HPDE6-E6E7 (cell line): Measurements from ENCODE around the gene SHISA9.

ENCODE experiments used
- DNase-seq: peaks from one replicate; pipeline ENCODE4 v3.0.0; 2011; ENCODE audit warnings: missing footprints; ENCODE audit errors: extremely low spot score

SHISA9 gene

DNA sequence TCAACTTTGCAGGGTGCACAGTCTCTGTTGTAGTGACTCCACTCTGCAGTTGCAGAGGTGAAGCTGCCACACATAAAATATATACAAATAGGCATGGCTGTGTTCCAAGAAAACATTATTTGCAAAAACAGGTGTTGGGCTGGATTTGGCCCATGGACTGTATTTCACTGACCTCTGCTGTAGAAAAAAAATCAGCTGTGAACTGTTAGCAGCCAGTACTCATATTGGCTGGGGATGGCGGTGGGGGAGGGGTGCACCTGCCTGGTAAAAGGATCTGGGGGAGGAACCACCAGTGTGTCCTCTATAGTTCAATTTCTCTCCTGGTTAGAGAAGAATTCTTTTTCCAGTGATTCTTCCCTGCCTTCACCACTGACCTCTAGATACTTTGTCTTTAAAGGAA lies 50.0 kb downstream of the SHISA9 start:
- DNase-seq = no peak

DNA sequence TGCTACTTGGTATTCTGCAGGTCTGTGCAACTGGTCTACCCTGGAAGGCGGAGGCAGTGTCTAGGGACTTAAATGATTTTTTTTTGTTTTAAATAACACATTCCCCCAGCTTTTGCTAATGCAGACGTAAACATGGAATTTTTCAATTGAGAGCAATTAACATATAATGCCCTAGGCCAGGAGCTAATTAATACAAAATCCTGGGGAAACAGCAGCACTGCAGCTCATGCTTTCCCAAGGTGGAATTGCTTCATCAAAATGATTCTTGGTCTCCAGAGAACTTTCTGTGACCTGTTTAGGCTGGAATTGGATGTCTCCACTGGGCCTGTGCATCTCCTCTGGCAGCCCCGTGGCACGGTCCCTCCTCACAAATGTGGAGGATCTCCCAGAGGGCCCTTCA lies 50.6 kb downstream of the SHISA9 start:
- DNase-seq = no peak

DNA sequence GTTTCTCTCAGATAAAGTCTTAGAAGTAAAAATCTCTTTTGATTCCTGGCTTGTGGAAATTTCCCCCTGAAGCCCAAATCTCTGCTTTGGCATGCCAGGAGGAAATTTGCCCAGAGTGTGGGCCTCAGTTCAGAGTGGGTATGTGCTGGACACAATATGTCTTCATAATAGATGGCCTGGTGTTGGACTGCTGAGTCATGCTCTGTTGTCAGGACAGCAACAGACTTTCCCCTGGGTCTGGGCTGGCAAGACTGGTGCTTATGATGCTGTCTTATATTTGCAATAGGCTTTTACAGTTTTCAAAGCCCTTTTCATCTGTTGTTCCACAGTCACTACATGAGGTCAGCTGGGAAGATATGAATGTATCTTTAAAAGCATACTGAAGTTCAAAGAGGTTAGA lies 57.0 kb downstream of the SHISA9 start:
- DNase-seq = no peak

DNA sequence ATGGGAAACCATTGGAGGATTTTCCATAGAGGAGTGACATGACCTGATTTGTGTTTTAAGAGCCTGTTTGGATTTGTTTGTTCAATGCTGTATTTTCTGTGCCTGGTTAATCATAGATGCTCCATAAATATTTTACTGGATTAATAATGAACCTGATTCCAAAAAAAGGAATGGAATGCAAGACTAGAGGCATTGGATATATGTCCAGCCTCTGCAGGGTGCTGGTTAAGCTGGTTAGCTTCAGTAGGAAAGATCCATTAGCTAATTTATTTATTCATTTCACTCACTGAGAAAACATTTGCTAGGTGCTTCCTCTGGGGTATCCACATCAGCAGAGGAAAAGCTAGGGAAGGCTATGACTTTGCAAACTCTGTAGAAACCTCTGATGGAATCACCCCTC lies 57.7 kb downstream of the SHISA9 start:
- DNase-seq = no peak

DNA sequence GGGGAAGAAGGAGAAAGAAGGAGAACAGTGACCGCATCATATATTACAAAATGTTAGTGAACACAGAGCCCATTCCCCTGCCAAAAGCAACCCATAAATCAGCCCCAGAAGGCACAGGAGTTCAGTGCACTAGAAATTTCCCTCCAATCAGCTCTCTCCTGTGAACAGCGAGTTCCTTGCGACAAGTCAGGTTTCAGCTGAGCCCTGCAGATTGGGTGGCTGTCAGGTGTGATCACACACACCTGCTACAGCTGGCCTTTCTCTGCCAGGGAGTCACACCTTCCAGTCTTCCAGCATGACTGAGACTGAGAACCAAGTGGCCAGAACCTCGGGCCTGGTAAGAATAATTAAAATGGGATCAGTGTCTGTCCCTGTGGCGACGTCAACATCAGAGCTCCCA lies 60.2 kb downstream of the SHISA9 start:
- DNase-seq = no peak

DNA sequence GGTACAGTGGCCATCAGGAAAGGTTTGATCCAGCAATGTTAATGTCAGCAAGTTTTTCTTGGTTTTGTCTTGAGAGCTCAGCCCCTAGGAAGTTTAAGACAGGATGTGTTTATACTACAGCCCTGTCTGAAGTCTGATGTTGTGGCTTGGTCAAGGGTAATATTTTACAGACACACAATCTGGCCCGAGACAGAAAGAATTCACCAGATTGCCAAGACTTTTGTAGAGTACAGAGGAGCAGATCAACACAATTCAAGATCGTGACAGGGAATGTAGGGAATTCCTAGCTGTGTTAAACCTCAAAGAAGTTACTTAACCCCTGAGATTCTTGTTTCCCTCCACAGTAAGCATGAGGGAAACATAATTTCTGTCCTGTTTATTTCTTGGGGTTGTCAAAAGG lies 63.1 kb downstream of the SHISA9 start:
- no peak for DNase-seq

DNA sequence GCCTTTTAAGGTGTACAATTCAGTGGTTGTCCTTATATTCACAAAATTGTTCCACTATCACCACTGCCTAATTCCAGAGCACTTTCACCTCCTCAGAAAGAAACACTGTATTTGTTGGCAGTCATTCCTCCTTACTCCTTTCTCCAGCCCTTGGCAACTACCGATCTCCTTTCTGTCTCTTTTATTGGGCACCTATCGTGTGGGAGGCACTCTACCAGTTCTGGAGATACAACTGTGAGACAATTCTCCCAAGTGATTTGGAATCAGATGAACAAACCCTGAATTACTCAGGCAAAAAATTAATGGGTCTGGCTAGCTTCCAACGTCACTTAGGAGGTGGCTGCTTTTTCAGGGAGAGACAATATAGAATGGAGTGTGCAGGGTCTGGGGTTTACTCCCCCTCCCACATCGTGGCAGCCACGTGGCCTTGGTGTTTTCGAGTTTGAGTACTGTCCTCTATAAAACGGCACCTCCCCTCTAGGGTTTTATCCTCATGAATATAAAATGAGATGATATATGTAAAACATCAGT lies 63.9 kb downstream of the SHISA9 start:
- DNase-seq = no peak

DNA sequence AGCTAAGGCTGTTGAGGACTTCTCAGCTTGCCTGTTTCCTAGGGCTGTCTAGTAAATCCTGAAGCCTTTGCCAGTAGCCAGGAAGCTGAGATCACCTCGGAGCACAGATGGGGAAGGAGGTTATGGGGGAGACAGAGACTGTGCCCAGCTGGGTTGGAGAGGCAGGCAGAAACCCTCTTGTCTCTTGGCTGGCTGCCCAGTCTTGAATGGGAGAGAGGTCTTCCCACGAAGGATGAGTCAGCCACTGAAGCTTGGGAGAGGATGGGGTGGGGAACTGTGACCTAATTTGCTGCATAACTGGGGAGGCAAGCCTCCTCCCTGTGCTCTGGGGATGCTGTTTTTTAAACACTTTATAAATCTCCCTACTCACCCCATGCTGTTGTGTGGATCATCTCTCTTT lies 69.8 kb downstream of the SHISA9 start:
- no peak for DNase-seq

DNA sequence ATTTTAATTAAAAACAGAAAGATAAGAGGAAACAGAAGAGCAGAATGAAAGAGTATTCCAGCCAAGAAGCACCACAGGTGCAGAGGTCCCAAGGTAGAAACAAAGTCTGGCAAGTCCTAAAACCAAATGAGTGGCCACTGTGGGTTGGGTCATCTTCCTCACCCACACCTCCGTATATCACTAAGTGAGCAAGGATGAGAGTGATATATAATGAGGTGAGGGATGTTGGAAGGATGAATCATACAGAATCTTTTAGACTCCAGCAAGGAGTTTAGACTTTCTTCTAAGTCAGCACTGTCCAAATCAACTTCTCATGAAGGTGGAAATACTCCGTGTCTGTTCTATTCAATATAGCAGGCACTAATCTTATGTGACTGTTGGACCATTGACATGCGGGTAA lies 70.8 kb downstream of the SHISA9 start:
- no peak for DNase-seq

DNA sequence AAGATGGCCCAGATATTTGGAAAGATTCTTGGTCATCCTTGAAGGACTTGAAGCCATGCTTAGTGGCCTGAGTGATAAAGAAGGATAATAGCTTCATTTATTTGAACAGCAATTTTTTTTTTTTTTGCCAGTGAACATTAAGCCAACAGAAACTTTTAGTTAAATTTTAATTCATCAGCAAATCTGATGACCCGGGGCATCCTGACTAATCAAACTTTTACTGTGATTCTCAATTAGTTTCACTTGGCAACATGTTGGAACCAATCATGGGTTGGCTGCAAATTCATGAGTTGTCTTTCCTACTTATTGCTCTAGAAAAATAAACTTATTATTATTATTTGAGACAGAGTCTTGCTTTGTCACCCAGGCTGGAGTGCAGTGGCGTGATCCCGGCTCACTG lies 74.4 kb downstream of the SHISA9 start:
- no peak for DNase-seq

DNA sequence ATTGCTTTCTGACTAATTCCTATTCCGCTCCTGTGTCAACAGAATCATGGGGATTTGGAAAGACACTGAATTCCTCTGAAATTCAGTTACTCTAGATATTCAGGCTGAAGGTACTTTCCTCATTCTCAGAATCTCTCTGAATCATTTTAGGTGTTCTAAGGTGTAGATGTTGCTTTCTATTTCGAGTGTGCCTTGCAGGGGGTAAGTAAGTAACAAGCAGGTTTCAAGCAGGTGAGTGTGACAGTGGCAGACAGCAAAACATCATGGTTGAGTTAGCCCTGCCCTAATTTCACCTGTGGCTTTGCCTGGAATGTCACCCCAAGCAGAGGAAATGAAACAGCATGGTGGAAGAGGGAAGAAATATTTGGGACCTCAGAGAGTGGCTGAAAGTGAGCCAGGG lies 75.1 kb downstream of the SHISA9 start:
- DNase-seq = no peak

DNA sequence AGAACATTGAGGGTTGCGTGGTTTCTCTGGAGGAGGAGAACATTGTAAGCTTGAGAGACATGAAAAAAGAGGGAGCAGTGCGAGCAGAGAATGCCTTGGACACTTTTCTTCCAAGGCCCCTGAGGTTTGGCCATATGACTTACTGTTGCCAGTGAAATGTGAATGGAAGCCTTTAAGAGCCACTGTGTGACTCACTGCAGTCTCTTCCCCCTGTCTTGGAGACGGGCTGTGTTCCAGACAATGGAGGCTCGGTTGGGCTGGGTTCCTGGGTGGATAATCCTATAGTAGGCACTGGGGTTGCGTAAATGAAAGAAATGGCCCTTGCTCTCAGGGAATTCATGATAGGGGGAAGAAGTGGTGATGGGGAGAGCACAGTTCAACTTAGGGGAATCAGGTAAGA lies 75.5 kb downstream of the SHISA9 start:
- no peak for DNase-seq

DNA sequence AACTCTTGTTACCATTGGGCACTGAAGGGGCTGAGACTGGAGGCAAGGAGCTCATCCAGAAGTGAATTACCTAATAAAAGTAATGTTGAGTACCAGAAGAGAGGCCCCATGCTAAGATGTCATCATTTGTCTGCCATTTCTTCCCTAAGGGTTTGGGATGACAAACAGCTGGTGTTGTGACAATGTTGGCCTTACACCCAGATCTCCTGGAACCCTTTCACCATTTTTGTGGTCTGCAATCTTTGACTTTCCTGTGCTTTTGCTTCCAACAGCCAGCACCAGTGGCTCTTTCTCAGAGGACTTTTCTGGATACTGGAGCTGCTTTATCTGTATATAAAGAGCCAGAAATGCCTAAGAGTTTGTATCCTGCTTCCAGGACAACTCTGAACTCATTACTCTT lies 84.1 kb downstream of the SHISA9 start:
- DNase-seq = no peak

DNA sequence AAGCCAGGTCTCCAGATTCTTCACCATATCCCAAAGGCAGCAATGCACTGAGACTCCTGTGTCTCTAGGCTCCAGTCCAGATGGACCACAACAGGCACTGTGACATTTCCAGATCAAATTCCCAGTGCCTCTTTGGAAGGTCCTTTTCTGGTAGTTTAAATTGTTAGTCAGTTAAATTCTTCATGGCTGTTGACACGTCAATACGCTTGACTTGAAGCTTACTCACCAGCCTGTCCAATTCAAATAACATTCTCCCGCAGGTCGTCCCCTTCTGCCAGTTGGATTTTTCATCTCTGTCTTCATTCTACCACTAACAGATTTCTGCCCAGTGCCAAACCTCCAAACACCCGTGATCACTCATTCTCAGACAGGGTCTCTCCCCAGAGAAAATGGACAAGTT lies 86.7 kb downstream of the SHISA9 start:
- DNase-seq = no peak

DNA sequence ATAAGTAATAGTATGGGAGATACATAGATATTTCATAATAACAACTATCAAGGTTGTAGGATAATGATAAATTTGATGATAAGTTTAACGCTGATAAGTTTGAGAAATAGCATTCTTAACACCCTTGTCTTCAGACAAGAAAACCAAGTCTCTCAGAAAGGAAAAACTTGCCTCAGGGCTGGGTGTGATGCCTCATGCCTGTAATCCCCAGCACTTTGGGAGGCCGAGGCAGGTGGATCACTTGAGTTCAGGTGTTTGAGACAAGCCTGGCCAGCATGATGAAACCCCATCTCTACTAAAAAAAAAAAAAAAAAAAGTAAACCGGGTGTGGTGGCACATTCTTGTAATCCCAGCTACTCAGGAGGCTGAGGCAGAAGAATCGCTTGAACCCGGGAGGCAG lies 90.7 kb downstream of the SHISA9 start:
- DNase-seq = no peak

DNA sequence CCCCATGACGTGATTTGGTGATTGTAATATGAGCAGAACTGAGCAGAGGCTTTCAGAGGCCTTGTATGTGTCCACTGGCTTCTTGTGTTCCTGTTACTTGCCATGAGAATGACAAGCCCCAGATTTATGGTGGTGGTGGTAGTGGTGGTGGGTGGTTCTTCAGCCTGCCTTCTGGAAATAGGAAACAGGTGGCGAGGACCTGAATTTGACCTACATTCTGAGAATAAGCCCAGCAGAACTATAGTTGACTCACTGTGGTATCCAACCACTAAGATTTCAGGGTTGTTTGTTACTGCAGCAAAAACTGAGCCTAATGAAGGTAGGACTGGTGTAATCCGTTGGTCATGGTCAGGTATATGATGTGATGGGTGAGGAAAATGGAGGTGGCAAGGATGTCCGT lies 93.0 kb downstream of the SHISA9 start:
- no peak for DNase-seq

DNA sequence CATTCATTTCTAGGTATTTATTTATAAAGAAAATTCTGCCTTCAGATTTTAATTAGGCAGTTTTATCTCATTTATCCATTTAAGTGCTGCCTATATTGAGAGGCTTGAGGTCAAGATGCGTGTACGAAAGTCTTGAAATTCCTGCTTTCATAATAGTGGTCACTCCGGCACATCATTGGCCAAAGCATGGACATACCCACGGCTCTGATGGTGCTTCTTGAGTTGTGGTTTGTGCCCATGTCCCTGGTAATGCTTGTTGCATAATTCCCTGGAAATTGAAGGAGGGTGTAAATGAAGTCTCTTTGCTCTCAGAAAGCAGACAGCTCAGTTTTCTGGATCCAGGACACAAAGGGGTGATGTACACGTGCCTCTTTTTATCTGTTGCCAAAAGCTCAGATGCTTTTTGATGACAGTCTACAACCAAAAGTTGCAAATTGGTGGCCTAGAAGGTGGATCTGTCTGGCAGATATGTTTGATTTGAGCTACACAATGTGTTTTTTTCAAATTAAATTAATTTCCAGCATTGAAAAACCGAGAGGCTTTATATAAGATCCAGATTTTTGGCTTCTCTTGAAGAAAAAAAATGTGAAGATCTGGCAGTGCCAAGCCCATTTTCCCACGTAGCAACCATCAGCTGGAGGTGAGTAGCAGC lies 94.4 kb downstream of the SHISA9 start:
- no peak for DNase-seq

DNA sequence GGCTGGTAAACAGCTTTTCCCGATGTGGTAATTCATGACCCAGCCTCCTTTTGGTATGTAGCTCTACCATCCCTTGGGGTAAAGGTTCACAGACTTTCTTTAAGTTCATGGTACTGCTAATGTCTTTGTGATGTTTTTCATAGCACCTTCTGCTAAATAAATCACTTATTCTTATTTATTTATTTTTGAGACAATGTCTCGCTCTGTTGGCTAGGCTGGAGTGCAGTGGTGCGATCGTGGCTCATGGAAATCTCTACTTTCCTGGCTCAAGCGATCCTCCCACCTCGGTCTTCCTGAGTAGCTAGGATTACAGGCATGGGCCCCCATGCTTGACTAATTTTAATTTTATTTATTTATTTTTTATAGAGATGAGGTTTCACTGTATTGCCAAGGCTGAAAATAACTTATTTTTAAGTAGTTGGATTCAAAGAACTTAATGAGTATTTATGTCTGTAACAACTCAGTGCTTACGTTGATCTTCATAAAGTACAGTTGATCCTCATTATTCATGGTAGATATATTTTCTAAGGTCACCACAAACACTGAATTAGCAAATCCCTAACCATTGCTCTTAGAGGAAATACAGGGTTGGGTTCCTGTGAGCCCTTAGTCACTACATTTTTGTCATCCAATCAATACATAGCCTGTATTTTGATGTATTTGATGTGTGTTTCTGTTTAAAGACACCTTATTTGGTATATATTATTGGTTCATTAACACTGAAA lies 97.1 kb downstream of the SHISA9 start:
- DNase-seq = no peak

DNA sequence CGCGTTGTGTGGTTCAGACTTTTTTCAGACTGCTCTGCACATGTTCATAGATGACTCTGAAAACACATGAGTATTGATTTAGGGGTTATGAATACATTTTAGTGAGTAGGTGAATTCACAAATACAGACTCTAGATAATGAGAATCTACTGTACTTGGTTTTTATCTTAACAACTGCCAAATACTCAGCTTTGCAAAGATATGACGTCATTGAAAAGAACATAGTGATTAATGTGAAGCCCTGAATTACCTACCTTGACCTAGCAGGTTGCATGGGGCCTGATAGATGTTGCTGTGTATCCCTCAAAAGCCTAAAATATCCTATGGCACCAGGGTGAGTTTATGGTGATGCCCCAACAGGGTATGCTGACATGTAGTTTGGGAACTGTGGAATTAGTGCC lies 98.0 kb downstream of the SHISA9 start:
- no peak for DNase-seq

DNA sequence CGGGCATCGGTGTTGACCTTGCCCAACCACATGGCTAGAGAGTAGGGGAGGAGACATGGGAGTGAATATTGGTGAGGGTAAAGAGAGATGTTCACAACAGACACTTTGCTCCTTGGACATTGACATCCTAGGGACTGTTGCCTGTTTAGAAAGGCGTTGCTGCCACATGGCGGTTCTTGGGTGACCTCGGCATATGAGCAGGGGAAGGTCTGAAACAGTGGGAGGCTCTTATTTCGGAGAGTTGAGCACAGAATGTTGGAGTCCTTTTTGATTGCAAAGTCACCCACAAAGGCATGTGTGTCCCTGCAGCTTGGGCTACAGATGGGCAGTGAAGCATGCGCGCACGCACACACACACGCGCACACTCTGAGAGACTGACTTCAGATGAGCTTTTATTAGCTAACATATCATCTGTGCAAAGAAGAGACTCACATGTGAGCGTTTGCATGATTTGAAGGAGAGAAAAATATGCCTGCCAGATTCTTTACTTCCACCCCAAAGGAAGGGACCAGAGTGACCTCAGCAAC lies 104.4 kb downstream of the SHISA9 start:
- no peak for DNase-seq

DNA sequence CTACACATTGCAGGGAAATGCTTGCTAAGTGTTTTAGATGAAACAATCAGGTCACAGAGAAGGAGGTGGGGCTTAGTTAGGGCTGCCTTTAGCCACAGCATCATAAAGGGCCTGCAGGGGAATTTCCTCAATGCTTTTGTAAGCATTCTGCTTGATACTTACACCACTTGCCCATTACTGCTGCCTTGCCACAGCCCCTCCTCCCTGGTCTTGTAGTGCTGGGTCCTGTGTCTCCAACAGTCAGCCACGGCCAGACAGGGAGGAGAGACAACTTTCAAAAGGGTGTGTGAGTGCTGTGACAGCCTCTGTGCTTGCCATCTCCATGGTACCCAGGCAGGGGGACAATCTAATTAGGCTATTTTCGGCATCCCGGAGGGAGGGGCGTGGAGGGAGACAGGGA lies 111.2 kb downstream of the SHISA9 start:
- no peak for DNase-seq

DNA sequence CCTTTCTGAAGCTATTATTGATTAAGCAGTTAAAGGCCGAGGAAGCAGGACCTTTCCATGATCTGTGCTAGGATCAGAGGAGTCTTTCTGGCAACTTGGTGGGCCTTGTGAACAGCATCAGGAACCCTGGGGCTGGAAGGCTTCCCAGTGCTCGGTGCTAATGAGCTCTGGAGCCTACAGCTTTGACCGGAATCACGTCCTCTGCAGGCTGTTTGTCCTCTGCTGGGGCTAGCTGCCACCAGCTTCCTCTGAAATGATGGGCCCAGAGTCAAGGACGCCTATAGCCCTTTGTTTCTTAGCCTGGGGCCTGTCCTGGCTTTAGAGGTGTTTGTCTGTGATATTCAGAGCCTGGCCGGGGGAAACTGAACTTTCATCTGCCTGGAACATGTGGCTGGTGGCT lies 111.6 kb downstream of the SHISA9 start:
- DNase-seq = no peak

DNA sequence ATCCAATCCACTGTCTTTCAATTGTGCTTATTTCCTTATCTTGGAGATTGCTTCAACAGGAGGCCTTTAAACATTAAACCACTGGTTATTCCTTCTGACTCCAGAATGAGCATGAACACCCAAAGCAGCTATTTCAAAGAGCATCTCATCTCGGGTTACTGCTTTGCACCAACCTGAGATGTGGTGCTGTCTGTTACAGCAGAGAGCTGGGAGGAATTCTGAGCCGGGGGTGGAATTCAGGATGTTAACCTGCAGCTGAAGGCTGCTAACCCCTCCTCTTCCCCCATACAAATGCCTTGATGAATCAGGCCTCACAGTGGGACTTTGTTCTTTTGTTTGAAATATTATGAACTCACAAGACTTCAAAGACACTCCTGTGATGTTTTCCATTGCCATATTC lies 113.1 kb downstream of the SHISA9 start:
- DNase-seq = no peak
